GM18951 (cell line): ENCODE results near the gene RCHY1.
"Not testable (repeated sequence)": the region's sequence is repeated elsewhere in the genome, so short reads cannot be mapped to it uniquely, and the experiment has no call there.

Experiments
- POLR2A ChIP-seq: IDR thresholded peaks from 4 replicates; pipeline ENCODE4 v1.6.1; 2011; ENCODE audit warnings: mild to moderate bottlenecking; ENCODE audit not compliant: insufficient read length, insufficient read depth; ENCODE audit errors: extremely low read depth
- in situ Hi-C: fragments of 300-500 bp; cut with MboI; formaldehyde crosslinking; loops from one replicate; pipeline ENCODE4 v1.12.0; 2022; ENCODE audit warnings: low sequenced_read_pairs, mixed read lengths, inconsistent platforms; ENCODE audit not compliant: unreplicated experiment

The RCHY1 gene

GRCh38 chr4:75514131-75514948 is at the start of gene RCHY1, which contains the start of gene THAP6:
RCHY1 (minus strand) TSS chr4:75514403; CDS start chr4:75514286, 117 bp downstream.
THAP6 (plus strand) TSS chr4:75514473; CDS start chr4:75515453, 980 bp downstream.
- in situ Hi-C loops = no loop called here
- TF ChIP-seq POLR2A = peak; percentile 97

- no peak for TF ChIP-seq POLR2A
- in situ Hi-C loops = no loop called here
These were observed 47.6 kb upstream of the RCHY1 start for GRCh38 chr4:75561789-75562188.

DNA sequence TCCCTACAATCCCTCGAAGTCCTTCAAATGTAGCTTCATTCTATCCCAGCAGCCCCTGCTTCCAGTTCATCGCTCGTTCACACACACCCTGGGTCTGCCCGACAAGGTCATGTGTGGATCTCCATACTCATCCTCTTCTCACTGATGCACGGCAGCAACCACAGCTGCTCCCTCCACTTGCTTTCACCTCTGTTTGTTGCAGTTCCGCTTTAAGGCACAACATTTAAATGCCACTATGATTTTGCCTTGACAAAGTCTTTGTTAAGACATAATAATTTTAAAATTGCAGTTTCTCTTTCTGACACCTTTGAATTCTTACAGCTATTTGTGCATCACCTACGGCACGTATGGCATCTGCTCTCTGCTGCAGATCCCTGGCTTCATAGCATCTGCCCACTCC is 43.5 kb upstream of the RCHY1 start:
- in situ Hi-C loops = no loop called here
- no peak for TF ChIP-seq POLR2A

DNA sequence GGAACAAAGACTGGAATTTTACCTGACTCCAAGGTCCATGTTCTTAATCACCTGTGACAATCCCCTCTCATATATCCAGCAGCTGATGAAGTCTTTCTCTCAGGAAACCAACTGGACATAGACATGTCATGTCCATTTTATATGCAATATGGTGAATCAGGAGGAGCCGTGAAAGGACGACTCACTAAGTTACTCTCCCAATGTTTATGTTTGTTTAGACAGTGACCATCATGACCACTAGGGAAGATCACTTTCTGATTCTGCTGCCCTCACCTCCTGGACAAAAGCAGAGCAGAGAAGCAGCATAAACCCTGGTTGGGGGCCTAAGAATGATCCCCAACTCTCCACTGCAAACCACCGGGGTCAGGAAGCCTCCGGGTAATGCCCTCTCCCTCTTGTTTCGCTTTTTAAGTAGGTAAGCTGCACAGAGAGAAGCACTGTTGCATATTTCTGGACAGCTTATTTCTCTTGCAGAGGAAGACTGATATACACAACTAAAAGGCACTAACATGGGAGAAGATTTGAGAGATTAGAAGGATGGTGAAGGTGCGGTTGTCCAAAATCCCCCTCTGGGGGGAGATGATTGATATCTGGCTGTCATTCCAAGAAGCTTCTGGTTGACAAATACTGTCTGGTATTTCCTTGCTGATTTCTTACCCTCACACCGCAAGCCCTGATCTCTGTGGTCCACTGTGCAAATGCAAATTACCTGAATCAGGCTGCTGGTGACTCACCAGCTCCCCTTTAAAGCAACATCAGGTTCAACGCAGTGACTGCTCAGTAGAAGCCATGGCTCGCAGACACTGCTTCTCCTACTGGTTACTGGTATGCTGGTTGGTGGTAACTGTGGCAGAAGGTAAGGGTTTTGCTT is 41.3 kb upstream of the RCHY1 start, which contains the start of gene ODAPH:
Gene ODAPH (plus strand): TSS at position 773 of the 871 bp plus-strand sequence. CDS start 17 bp downstream, at position 790.
- in situ Hi-C loops = no loop called here
- TF ChIP-seq POLR2A = no peak

DNA sequence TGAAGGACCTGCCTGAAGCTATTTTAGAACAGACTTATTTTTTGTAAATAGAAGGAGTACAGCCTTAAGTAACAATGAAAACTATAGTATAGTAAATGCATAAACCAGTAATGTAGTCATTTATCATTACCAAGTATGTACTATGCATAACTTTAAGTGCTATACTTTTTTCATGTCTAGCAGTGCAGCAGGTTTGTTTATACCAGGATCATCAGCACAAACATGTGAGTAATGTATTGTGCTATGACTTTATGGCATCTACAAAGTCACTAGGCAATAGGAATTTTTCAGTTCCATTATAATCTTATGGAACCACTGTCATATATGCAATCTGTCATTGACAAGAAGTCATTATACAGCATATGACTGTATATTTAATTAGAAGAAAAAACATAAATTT is 38.2 kb upstream of the RCHY1 start:
- no peak for TF ChIP-seq POLR2A
- in situ Hi-C loops = no loop called here

DNA sequence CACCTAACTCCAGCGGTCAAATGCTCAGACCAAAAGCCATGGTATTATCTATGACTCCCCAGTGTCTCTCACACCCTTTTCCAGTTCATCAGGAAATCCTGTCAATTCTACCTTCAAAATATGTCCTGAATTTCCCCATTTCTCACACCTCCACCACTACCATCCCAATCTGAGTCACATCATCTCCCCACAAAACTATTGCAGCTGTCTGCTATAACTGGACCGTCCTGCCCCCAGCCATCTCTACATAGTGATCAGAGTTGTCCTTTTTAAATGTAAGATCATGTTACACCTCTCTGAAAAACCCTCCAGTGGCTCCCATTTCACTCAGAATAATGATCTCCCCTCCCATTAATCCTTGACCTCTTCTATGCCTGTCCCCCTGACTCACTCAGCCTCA is 34.8 kb upstream of the RCHY1 start:
- TF ChIP-seq POLR2A = no peak
- in situ Hi-C loops = no loop called here

- in situ Hi-C loops = no loop called here
- no peak for TF ChIP-seq POLR2A
These were observed 33.6 kb upstream of the RCHY1 start for GRCh38 chr4:75547647-75548387.

GRCh38 chr4:75545526-75545925 is 31.3 kb upstream of the RCHY1 start:
- in situ Hi-C loops = no loop called here

DNA sequence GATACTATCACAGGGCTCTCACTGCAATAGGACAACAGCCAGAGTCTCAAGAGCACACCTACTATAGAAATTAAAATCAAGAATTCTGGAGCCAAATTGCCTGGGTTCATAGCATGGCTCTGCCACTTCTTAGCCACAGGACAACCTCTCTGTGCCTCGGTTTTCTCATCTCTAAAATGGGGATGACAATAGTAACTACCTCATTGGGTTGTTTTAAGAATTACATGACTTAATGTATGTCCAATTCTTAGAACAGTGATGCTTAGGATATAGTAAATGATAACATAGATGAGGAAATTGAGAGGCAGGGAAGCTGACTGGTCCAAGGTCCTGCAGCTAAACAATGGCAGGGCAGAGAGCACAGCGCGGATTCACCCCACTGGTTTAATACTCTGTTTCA is 30.7 kb upstream of the RCHY1 start:
- in situ Hi-C loops = no loop called here
- no peak for TF ChIP-seq POLR2A

More at GRCh38 chr4:75545526-75545925, 31.3 kb upstream of the RCHY1 start:
- TF ChIP-seq POLR2A = no peak

- in situ Hi-C loops = not testable (repeated sequence)
These were observed 30.0 kb upstream of the RCHY1 start for GRCh38 chr4:75544220-75544619.

GRCh38 chr4:75542824-75543223 is 28.6 kb upstream of the RCHY1 start:
- no peak for TF ChIP-seq POLR2A
- in situ Hi-C loops = no loop called here

GRCh38 chr4:75537308-75537707 is 23.1 kb upstream of the RCHY1 start:
- in situ Hi-C loops = not testable (repeated sequence)

DNA sequence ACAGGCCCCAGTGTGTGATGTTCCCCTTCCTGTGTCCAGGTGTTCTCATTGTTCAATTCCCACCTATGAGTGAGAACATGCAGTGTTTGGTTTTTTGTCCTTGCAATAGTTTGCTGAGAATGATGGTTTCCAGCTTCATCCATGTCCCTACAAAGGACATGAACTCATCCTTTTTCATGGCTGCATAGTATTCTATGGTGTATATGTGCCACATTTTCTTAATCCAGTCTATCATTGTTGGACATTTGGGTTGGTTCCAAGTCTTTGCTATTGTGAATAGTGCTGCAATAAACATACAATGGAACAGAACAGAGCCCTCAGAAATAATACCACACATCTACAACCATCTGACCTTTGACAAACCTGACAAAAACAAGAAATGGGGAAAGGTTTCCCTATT is 19.7 kb upstream of the RCHY1 start:
- in situ Hi-C loops = not testable (repeated sequence)

DNA sequence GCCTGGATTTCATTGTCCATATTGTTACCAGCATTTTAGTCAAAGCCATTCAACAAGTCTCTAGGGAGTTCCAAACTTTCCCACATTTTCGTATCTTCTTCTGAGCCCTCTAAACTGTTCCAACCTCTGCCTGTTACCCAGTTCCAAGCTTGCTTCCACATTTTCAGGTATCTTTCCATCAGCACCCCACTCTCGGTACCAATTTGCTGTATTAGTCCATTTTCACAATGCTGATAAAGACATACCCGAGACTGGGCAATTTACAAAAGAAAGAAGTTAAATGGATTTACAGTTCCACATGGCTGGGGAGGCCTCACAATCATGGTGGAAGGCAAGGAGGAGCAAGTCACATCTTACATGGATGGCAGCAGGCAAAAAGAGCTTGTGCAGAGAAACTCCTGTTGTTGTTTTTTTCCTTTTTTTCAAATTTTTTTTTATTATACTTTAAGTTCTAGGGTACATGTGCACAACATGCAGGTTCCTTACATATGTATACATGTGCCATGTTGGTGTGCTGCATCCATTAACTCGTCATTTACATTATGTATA is 19.2 kb upstream of the RCHY1 start:
- in situ Hi-C loops = not testable (repeated sequence)

DNA sequence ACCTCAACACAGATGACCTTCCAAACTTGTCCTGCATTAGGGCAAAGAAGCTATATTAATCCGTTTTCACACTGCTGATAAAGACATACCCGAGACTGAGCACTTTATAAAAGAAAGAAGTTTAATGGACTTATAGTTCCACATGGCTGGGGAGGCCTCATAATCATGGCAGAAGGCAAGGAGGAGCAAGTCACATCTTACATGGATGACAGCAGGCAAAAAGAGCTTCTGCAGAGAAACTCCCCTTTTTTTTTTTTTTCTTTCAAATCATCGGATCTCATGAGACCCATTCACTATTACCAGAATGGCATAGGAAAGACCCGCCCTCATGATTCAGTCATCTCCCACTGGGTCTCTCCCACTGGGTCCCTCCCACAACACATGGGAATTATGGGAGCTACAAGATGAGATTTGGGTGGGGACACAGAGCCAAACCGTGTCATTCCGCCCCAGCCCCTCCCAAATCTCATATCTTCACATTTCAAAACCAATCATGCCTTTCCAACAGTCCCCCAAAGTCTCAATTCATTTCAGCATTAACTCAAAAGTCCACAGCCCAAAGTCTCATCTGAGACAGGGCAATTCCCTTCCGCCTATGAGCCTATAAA is 17.4 kb upstream of the RCHY1 start:
- in situ Hi-C loops = not testable (repeated sequence)
